Measurements from ENCODE around the gene CARD11.

Gene CARD11

DNA sequence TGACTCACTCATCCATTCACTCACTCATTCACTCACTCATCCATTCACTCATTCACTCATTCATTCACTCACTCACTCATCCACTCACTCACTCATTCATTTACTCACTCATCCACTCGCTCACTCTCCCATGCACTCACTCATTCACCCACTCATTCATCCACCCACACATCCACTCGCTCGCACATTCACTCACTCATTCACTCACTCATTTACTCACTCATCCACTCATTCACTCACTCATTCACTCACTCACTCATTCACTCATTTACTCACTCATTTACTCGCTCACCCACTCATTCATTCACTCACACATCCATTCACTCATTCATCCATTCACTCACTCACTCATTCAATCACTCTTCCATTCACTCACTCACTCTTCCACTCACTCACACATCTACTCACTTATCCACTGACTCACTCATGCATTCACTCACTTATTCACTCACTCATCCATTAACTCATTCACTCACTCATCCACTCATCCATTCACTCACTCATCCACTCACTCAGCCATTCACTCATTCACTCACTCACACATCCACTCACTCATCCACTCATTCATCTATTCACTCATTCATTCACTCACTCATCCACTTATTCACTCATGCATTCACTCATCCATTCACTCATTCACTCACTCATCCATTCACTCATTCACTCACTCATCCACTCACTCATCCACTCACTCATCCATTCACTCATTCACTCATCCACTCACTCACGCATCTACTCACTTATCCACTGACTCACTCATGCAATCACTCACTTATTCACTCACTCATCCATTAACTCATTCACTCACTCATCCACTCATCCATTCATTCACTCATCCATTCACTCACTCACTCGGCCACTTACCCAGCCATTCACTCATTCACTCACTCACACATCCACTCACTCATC, 74.0 kb downstream of the CARD11 start:
- TF ChIP-seq, protein P1, sequence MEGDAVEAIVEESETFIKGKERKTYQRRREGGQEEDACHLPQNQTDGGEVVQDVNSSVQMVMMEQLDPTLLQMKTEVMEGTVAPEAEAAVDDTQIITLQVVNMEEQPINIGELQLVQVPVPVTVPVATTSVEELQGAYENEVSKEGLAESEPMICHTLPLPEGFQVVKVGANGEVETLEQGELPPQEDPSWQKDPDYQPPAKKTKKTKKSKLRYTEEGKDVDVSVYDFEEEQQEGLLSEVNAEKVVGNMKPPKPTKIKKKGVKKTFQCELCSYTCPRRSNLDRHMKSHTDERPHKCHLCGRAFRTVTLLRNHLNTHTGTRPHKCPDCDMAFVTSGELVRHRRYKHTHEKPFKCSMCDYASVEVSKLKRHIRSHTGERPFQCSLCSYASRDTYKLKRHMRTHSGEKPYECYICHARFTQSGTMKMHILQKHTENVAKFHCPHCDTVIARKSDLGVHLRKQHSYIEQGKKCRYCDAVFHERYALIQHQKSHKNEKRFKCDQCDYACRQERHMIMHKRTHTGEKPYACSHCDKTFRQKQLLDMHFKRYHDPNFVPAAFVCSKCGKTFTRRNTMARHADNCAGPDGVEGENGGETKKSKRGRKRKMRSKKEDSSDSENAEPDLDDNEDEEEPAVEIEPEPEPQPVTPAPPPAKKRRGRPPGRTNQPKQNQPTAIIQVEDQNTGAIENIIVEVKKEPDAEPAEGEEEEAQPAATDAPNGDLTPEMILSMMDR (IDR thresholded peaks at IDR 0.05; ENCODE audit: low read depth, low read length) = no peak
- DNase-seq (ENCODE audit: extremely low read depth, low read depth) = no peak

GRCh38 chr7:2968616-2969397, 74.9 kb downstream of the CARD11 start:
- no peak for DNase-seq (ENCODE audit: extremely low read depth, low read depth)
- TF ChIP-seq, protein P1 (IDR thresholded peaks at IDR 0.05; ENCODE audit: low read depth, low read length) = no peak

DNA sequence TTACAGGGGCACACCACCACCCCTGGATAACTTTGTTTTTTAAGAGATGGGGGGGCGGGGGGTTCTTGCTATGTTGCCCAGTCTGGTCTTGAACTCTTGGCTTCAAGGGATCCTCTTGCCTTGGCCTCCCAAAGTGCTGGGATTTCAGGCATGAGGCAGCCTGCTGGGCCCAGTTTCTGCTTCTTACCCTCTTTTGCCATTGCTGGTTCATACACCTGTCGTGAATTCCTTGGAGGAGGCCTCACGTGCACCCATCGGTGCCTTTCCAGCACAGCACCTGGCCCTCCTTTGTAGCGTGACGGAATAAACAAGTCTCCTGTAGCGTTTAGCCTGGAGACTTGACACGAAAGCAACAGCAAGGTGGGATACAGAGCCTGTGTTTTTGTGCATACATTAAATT, 75.5 kb downstream of the CARD11 start:
- DNase-seq (ENCODE audit: extremely low read depth, low read depth) = no peak
- TF ChIP-seq, protein P1 (IDR thresholded peaks at IDR 0.05; ENCODE audit: low read depth, low read length) = no peak

- DNase-seq (ENCODE audit: extremely low read depth, low read depth) = no peak
- TF ChIP-seq, protein P1 (IDR thresholded peaks at IDR 0.05; ENCODE audit: low read depth, low read length) = no peak
Measured at GRCh38 chr7:2967705-2968104, 76.0 kb downstream of the CARD11 start.

- no peak for DNase-seq (ENCODE audit: extremely low read depth, low read depth)
- TF ChIP-seq, protein P1 (IDR thresholded peaks at IDR 0.05; ENCODE audit: low read depth, low read length) = no peak
Measured at GRCh38 chr7:2967253-2967652, 76.4 kb downstream of the CARD11 start.

DNA sequence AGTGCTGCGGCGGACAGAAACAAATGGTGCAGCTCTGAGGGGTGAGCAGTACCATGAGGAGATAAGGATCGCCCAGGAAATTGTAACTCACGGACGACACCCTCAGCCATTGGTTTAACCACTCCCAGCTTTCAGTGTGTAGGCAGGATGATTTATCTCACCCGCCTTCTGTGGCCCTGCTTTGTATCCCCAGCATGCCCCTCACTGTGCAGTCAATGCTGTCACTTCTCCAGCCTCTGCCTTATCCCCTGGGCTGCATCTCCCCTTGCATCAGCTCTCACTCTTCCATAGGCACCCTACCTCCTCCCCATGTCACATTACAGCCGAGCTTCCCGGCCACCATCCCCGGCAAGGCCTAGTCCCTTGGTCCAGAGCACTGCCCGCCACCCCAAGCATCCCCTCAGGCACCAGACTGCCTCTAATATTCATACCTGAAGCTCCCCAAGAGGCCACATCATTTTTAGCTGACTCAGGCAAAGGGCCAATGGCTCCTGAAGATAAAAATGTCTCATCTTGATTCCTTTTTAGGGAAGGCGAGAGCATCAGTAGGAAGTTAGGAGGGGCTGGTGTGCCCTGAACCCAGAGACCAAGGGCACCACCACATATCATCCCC, 77.1 kb downstream of the CARD11 start:
- no peak for DNase-seq (ENCODE audit: extremely low read depth, low read depth)
- TF ChIP-seq, protein P1 (IDR thresholded peaks at IDR 0.05; ENCODE audit: low read depth, low read length) = no peak

Data from AG09319 (cell line).